Measurements from ENCODE around the gene DENND5A.
"Not testable (repeated sequence)": the region's sequence is repeated elsewhere in the genome, so short reads cannot be mapped to it uniquely, and the experiment has no call there.

DENND5A gene

GRCh38 chr11:9211322-9211721 lies 53.8 kb downstream of the DENND5A start:
- no peak for DNase-seq (ENCODE audit: low read depth in 2 of 2)

DNA sequence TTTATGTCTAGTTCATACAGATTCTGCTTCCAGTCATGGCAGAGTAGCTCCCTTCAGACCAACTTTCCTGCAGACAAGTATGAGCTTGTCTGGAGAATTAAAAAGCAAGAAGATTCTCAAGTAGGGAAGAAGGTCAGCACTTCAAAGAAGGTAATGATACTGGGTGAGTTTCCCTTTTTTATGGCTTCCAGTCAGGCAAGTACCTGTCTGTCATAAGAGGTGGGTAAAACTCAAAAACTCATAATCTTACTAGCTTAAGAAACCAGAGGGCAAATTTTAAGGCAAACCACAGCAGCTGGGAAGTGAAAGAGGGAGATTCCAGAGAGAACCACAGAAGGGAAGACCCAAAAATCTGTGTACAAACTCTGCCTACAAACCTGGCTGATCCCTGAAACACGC lies 54.2 kb downstream of the DENND5A start:
- no peak for DNase-seq (ENCODE audit: low read depth in 2 of 2)

DNA sequence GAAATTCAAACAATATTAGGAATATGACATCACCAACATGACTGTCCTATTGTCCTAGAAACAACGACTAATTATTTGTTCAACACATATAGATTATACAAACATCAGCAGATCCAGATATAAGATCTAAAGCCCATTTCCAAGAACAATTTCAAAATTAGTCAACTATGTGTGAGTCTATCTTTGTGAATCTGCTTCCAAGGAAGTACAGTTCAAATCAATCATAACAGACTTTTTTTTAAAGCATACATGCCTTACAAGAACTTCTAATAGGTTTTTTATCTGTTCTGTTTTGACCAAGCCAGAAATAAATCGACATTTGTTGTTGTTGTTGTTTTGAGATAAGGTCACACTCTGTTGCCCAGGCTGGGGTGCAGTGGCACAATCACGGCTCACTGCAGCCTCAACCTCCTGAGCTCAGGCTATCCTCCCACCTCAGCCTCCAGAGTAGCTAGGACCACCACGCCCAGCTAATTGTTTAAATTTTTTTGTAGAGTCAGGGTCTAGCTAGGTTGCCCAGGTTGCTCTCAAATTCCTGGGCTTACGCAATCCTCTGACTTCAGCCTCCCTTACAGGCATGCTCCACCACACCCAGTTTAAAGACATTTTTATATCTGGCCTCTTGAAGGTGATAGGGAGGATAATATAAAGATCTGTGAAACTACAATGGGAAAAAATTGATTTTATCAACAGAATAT lies 54.8 kb downstream of the DENND5A start:
- DNase-seq (ENCODE audit: low read depth in 2 of 2) = no peak

GRCh38 chr11:9209604-9210003 lies 55.5 kb downstream of the DENND5A start:
- not testable (repeated sequence) for DNase-seq (ENCODE audit: low read depth in 2 of 2)

- no peak for DNase-seq (ENCODE audit: low read depth in 2 of 2)
Observed at GRCh38 chr11:9208726-9209501, 56.2 kb downstream of the DENND5A start.

DNA sequence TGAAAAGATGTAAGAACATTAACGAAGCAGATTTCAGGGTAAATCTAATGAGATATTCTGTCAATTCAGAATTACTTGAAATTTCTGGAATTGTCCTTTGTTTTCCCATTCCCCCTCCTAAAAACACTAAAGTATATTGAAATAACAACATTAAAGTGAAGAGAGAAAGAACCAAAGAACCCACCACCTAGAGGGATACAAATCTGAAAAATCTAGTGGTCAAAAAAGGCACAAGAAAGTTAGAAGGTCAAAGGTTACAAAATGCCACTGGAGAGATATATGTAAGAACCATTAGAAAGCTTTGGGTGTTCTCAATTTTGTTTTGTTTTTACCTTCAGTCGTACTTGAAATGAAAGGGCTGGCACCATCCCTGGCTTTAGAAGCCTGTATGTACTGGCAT lies 57.9 kb downstream of the DENND5A start:
- DNase-seq (ENCODE audit: low read depth in 2 of 2) = no peak

- no peak for DNase-seq (ENCODE audit: low read depth in 2 of 2)
Observed at GRCh38 chr11:9206496-9206895, 58.7 kb downstream of the DENND5A start.

- no peak for DNase-seq (ENCODE audit: low read depth in 2 of 2)
Observed at GRCh38 chr11:9203691-9204311, 61.3 kb downstream of the DENND5A start.

DNA sequence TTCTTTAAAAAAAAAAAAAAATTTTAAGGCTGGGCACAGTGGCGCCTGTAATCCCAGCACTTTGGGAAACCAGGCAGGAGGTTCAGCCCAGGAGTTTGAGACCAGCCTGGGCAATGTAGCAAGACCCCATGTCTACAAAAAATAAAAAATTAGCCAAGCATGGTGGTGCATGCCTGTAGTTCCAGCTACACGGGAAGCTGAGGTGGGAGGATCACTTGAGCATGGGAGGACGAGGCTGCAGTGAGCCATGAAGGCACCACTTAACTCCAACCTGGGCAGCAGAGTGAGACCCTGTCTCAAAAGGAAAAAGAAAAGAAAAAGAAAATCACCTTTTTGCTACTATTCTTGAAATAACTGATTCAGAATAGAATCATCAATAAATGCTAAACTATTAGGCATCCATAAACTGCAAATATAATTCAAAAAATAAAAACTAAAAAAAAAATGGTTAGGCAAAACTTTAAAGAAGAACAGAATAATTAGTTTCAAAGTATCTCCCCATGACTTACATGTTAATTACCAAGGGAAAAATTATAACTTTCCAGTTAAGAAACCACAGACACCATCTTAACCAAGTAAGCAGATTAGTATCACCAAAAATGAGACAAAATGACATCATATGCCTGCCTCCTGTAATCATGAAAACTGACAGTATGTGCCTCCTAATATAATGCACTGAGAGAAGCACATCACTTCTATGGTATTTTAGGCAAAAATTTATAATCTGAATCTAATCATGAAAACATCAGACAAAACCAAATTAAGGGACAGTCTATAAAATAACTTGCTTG lies 63.6 kb downstream of the DENND5A start:
- DNase-seq (ENCODE audit: low read depth in 2 of 2) = no peak

GRCh38 chr11:9200471-9200870 lies 64.7 kb downstream of the DENND5A start:
- no peak for DNase-seq (ENCODE audit: low read depth in 2 of 2)

DNA sequence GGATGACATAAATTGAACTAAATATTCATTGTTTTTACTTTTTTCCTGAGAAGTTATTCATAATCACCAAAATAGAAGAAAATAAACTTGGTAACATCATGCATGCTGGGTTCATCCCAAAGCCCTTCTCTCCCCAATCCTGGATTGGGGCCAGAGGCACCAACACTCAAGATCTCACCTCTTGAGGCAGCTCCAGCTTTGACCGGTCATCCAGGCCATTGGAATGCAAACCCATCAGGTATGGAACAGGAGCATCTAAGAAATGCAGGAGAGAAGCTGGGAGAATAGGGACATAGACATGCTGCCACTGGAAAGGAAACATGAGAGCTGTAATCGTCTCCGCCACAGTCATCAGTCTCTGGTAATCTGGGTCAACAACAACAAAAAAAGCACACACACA lies 71.8 kb downstream of the DENND5A start:
- no peak for DNase-seq (ENCODE audit: low read depth in 2 of 2)

GRCh38 chr11:9192561-9192960 lies 72.6 kb downstream of the DENND5A start:
- DNase-seq (ENCODE audit: low read depth in 2 of 2) = no peak

DNA sequence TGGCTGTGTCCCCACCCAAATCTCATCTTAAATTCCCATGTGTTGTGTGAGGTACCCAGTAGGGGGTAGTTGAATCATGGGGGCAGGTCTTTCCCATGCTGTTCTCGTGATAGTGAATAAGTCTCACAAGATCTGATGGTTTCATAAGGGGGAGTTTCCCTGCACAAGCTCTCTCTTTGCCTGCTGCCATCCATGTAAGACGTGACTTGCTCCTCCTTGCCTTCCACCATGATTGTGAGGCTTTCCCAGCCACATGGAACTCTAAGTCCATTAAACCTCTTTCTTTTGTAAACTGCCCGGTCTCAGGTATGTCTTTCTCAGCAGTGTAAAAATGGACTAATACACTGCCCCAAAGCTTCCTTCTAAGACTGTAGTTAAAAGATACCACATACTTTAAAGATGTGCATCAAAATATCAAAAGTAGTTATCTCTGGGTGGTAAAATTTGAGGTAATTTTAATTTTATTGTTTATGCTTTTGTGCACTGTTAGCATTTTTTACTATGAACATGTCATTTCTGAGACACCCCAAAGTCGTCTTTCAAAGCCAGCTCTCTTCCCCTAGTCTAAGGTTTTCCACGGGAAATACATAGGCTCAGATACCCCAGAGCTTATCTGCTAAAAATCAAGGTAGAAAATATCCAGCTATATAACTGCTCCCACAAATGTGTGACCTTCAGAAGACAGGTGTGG lies 74.7 kb downstream of the DENND5A start:
- DNase-seq (ENCODE audit: low read depth in 2 of 2) = not testable (repeated sequence)

- DNase-seq (ENCODE audit: low read depth in 2 of 2) = not testable (repeated sequence)
Observed at GRCh38 chr11:9188860-9189259, 76.3 kb downstream of the DENND5A start.

DNA sequence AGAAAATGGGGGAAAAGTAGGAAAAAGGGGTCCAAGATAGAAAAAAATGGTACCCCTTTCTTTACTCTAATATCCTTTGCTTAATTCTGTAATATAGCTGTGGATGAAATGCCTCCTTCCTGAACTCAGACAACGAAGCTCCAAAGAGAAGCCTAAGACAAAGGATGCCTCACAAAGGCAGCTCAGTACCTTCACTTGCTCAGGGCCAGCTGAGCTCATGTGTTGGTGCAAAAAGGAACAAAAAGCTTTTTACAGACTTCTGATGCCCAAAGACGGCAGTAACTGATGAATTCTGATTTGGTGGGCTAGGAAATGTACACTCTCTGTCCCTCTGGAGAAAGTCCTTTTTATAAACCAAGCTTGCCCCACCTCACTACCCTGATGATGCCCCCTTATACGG lies 77.5 kb downstream of the DENND5A start:
- DNase-seq (ENCODE audit: low read depth in 2 of 2) = no peak

- DNase-seq (ENCODE audit: low read depth in 2 of 2) = no peak
Observed at GRCh38 chr11:9184516-9184915, 80.6 kb downstream of the DENND5A start.

- DNase-seq (ENCODE audit: low read depth in 2 of 2) = no peak
Observed at GRCh38 chr11:9182180-9182871, 82.8 kb downstream of the DENND5A start.

DNA sequence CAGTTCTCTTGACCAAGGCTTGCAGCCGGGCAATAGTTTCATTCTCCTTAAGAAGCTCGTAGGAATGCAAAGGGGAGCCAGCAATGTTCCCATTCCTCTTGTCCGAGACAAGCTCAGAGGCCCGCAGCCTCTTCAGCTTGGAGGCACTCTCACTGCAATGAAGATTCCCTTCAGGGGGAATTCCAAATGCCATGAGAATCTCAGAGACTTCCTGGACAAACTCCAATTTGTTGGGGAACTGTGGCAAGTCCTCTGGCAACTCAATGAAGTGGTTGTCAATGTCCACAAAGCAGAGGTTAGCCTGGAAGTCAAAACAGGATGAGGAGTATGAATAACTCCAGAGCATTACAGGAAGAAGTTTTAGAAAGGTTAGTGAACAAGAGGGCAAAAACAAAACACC lies 84.4 kb downstream of the DENND5A start:
- DNase-seq (ENCODE audit: low read depth in 2 of 2) = no peak

- no peak for DNase-seq (ENCODE audit: low read depth in 2 of 2)
Observed at GRCh38 chr11:9179141-9179540, 86.0 kb downstream of the DENND5A start.

DNA sequence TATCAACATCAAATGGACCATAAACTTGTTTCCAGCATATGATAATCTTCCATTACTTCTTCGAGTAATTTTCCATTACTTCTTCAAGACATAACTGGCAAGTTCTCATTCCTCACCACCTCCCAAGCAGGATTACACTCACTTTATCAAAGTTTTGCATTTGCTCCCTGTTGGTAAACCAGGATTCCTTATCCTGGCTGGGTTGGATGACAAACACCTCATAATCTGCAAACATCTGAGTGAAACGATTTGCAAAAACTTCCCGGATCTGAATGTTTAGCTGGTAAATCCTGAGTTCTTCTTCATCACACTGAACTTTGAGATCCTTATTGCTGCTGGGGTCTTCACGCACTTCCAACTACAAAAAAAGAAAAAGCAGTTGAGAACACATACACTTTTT lies 86.4 kb downstream of the DENND5A start:
- DNase-seq (ENCODE audit: low read depth in 2 of 2) = no peak
